GM12874 (cell line): Measurements from ENCODE around the gene LMBR1L.

Source experiments
- TF ChIP-seq, protein P1 (sequence below): IDR thresholded peaks from 2 replicates; pipeline ENCODE4 v1.5.1; 2011; ENCODE audit warnings: low read depth, mild to moderate bottlenecking, control low read depth, low read length, moderate library complexity; ENCODE audit not compliant: insufficient read depth

Gene LMBR1L

DNA sequence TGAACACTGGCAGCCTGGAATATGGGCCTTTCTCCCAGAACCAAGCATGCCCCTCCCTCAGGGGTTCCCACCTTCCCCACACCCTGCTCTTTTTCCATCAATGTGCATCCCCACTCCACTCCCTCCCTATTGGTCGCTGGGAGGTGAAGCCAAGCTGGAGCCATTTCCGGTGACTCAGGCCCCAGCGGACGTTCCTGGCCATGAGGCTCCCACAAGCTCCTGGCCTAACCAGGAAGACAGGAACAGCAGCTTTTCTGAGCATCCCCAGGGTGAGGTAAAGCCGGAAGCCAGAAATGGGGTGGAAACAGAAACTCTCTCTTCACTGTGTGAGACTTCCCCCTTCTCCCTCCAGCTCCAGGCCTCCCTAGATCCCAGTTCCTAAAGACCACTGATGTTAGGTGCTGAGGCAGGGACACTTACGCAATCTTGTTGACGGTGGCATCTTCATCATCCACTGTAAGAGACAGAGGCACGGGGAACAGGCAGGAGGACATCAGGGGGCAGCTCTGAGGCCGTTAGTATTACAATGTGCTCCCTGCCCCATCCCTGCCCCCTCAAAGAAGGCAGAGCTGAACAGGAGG lies 5.1 kb downstream of the LMBR1L start:
- TF ChIP-seq, protein P1, sequence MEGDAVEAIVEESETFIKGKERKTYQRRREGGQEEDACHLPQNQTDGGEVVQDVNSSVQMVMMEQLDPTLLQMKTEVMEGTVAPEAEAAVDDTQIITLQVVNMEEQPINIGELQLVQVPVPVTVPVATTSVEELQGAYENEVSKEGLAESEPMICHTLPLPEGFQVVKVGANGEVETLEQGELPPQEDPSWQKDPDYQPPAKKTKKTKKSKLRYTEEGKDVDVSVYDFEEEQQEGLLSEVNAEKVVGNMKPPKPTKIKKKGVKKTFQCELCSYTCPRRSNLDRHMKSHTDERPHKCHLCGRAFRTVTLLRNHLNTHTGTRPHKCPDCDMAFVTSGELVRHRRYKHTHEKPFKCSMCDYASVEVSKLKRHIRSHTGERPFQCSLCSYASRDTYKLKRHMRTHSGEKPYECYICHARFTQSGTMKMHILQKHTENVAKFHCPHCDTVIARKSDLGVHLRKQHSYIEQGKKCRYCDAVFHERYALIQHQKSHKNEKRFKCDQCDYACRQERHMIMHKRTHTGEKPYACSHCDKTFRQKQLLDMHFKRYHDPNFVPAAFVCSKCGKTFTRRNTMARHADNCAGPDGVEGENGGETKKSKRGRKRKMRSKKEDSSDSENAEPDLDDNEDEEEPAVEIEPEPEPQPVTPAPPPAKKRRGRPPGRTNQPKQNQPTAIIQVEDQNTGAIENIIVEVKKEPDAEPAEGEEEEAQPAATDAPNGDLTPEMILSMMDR, result no peak

DNA sequence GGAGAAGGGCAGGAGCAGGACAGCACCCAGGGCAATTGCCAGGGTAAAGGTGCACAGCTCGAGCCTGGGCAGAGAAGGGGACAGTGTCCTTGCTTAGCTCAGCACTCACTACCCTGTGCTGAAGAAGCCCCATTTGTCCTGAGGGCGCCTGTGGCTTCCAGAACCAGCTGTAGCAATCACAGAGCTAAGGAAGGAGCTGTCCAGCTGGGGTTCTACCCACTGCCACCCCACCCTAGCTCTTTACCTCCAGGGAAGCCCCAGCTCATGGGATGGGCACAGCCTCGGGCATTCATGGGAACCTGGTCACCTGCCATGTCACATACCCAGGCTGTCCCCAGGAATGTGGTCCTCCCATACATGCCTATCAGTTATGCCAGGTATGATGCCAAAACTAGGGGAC lies 5.8 kb downstream of the LMBR1L start:
- TF ChIP-seq, protein P1, result no peak

DNA sequence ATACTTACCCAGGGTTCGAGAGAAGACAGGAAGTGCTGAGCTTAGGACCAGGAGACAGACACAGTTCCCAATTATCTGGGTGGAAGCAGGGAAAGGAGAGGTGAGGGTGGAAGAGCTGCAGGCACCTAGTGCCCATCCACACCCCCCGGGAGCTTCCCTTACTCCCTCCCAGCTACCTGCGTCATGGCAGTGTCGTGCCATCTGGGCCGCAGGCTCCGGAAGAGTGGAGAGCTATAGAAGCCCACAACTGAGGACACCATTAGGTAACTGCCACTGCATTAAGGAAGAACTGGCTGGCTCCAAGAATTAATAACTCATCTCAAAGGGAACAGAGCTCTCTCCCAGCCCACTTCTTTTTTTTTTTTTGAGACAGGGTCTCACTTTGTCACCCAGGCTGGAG lies 10.3 kb downstream of the LMBR1L start:
- TF ChIP-seq, protein P1, result no peak

DNA sequence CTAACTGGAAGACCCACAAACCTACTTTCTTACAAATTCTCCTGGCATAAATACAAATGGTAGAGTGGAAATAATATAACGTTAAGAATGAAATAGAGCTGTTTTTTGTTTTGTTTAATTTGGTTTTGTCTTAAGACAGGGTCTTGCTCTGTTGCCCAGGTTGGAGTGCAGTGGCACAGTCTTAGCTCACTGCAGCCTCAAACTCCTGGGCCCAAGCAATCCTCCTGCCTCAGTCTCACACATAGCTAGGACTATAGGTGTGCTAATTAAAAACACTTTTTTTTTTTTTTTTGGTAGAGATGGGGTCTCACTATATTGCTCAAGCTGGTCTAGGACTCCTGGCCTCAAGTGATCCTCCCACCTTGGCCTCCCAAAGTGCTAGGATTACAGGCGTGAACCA lies 11.9 kb downstream of the LMBR1L start:
- TF ChIP-seq, protein P1, result no peak

DNA sequence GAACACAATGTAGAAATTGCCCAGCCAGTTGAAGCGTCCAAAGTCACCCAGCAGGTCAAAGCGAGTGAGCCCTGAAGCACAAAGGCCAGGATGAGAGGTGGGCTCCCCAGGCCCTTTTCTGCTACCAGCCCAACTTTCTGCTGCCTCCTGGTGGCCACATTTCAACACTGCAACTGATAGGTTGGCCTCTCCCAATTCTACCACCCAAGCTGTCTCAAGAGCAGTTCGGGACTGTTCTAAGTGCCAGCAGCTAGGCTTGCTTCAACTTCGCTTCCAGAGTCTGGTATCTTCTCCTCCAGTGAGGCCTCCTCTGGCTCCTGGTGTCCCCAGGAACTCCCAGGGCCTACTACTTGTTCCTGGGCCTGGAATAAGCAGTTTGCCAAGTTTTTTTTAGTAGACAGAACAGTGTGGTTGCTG lies 12.6 kb downstream of the LMBR1L start:
- TF ChIP-seq, protein P1, result peak; percentile 95

DNA sequence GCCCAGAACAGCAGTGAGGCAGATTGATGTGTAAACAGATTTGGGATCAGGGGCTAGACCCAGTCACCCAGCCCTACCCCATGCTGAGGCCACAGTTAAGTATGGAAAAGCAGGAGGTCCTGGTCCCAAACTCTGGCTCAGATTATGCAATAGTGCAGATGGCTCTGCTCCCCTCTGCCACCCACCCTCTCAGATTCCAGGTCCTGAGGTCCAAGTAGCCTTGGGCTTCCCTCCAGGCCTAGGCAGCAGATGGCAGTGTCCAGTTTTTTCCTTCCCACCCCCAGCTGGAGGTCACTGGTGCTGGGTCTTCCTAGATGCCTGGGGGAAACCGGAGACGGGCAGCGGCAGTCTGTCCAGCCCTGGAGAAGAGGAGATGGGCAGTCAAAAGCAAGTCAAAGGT lies 13.3 kb downstream of the LMBR1L start:
- TF ChIP-seq, protein P1, result no peak

DNA sequence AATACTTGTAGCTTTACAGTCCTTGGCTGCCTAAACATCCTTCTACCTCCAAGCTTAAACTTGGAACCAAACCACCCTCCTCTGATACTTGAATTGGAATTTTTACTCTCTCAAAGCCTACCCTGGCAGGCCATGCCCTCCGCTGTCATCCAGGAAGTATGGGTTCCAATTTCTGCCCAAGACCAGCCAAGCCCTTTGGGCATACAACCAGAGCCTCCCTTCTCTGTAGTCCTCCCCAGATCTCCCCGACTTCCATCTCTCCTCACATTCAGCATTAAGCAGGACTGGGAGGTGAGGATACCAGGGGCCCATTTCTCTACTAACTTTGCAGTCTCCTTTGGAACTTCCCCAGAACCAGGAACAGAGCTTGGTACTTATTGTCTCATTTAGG lies 15.7 kb downstream of the LMBR1L start:
- TF ChIP-seq, protein P1, result no peak
